GM11168 (cell line): ENCODE data around the gene FABP3.

Experiments used
- in situ Hi-C: fragments of 300-500 bp; cut with MboI; formaldehyde crosslinking; loops from one replicate; pipeline ENCODE4 v1.12.0; 2022; ENCODE audit warnings: low sequenced_read_pairs; ENCODE audit not compliant: unreplicated experiment

FABP3 gene

DNA sequence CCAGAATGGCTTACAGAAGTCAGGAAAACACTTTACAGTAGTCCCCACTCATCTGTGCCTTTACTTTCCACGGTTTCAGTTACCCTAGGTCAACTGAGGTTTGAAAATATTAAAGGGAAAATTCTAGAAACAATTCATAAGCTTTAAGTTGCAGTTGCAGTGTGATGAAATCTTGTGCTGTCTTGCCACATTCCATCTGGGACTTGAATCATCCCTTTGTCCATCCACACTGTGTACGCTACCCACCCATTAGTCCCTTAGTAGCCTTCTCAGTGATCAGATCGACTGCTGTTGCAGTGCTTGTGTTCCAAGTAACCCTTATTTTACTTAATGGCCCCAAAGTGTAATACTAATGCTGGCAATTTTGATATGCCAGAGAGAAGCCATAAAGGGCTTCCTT lies 45.5 kb downstream of the FABP3 start:
- in situ Hi-C loops = loop anchor here (10.0 kb wide), 1 partner anchor 143 kb away; no protein-coding TSS in a partner anchor

DNA sequence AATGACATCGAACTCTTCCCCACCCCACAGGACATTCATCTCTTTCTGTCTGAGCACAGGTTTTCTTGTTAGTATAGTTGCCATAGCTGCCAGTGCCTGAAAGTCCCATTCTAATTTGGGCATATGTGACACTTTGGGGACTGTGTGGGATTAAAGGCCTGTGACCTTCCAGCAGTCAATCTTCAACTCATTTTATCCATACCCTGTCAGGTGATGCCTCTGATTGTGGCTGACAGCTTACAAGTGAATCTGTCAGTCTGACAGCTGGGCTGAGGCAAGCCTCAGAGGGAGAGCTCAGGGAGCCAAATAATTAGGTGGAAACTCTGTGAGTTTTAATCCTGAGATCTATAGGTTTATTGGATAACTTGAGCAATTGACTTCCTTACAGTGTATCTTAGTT lies 46.4 kb downstream of the FABP3 start:
- in situ Hi-C loops = loop anchor here (10.0 kb wide), 1 partner anchor 142 kb away; no protein-coding TSS in a partner anchor

DNA sequence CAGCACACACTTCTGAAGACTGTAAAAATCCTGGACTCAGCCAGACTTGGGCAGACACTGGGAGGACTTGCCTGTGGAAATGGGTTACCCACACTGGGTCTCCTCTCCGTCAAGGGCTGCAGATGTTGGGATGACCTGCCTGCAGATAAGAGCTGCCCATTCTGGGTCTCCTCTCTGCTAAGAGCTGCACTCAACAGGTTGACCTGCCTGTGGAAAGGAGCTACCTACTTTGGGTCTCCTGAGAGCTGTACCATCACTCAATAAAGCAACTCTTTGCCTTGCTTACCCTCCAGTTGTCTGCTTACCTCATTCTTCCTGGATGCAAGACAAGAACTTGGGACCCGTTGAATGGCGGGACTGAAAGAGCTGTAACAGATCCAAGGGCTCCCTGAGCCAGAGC lies 47.9 kb downstream of the FABP3 start:
- in situ Hi-C loops = loop anchor here (10.0 kb wide), 1 partner anchor 140 kb away; no protein-coding TSS in a partner anchor

DNA sequence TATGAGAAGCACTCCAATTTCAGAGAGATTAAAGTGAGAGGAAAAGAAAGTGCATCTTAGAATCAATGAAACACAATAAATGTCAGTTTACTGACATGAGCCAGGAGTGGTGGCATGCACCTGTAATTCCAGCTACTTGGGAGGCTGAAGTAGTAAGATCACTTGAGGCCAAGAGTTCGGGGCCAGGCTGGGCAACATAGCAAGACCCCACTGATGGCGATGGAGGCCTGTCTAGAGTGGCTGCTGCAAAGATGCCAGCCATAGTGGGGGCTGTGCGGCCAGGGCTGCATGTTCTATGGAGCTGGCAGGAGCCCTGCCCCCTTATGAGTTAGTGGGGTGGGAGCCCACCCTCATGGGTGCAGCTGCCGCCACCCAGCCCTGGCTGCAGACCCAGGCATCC lies 48.8 kb downstream of the FABP3 start:
- in situ Hi-C loops = loop anchor here (10.0 kb wide), 1 partner anchor 139 kb away; no protein-coding TSS in a partner anchor

DNA sequence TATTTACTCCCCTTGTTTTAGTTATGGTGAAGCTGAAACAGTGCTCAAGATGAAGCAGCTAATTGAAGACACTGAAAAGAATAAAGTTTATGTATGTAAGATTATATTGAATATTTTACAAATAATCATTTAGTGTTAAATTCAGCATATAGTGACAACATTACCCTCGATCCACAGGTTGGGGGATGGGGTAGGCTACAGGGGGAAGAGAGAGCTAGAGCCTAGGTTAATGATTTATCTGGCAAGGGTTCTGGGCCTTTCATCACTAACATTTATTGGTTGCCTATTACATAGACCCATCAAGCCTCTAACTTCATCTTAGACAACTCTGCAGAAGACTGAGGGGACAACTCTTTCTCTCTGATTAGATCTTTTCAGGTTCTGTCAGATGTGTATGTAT lies 54.7 kb downstream of the FABP3 start:
- in situ Hi-C loops = no loop called here

DNA sequence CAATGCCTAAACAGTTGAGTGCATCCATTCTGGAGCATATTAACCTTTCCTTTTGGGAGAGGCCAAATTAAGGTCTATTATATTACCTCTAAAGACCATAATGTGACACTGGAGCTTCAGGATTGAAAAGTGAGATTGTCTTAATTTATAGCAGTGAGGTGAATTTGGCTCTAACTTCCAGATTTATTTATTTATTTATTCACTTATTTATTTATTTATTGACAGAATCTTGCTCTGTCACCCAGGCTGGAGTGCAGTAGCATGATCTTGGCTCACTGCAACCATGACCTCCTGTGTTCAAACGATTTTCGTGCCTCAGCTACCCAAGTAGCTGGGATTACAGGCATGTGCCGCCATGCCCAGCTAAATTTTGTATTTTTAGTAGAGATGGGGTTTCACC lies 57.0 kb downstream of the FABP3 start:
- in situ Hi-C loops = no loop called here
